Measurements from ENCODE around the gene HSPB7. TPM values are rescaled to one million over a fixed set of nuclear protein-coding genes. Genes with fewer than 3 reads are reported as not detected.

Gene HSPB7
- not detected in 2 replicates for total RNA-seq (2021)
- long read RNA-seq = 0 reads

- Mint-ChIP-seq H3K4me3 (no peak within 1 kb of the TSS; a peak in 1 of 5 replicates), H3K36me3 (ENCODE audit: insufficient read depth in 1 of 3, low read depth in 3 of 3) (no peaks in the 10 kb centered on the region), H3K27ac (no peak within 1 kb of the TSS), H3K9me3 (no peaks in the 10 kb centered on the region), H3K4me1 (peaks cover 24 to 52% of the 10 kb centered on the region in 2 experiments), H3K27me3 (ENCODE audit: low read depth) (peaks cover 32% of the 10 kb centered on the region)
- Histone ChIP-seq H2BK15ac (ENCODE audit: low read depth, low read length) (no peak within 1 kb of the TSS), H3K27ac (ENCODE audit: insufficient read length, low read depth, low read length) (no peak within 1 kb of the TSS), H3K18ac (ENCODE audit: insufficient read length, low read depth, low read length) (no peak within 1 kb of the TSS), H4K91ac (ENCODE audit: insufficient read length, low read depth, low read length) (no peak within 1 kb of the TSS), H4K8ac (replicated peaks; ENCODE audit: insufficient read length, low read depth, low read length) (no peak within 1 kb of the TSS), H3K79me2 (ENCODE audit: insufficient read depth, low read length) (no peaks in the 10 kb centered on the region), H3K56ac (ENCODE audit: insufficient read length, low read depth, low read length) (no peak within 1 kb of the TSS), H4K5ac (ENCODE audit: insufficient read length, low read depth, low read length) (no peak within 1 kb of the TSS), H2BK20ac (ENCODE audit: low read depth, low read length, poor library complexity, severe bottlenecking) (no peak within 1 kb of the TSS), H2AK5ac (ENCODE audit: insufficient read length, low read length) (no peak within 1 kb of the TSS), H3K79me1 (ENCODE audit: insufficient read depth, low read depth, low read length, poor library complexity, severe bottlenecking) (no peaks in the 10 kb centered on the region), H3K27me3 (ENCODE audit: insufficient read depth, low read length) (no peaks in the 10 kb centered on the region), H3K4me2 (ENCODE audit: insufficient read depth, insufficient read length, low read length) (no peak within 1 kb of the TSS), H3T11ph (ENCODE audit: low read length) (no peak within 1 kb of the TSS), H2AFZ (ENCODE audit: low read length) (no peak within 1 kb of the TSS), H2BK5ac (ENCODE audit: insufficient read length, low read length) (no peak within 1 kb of the TSS), H3K14ac (ENCODE audit: insufficient read depth, low read length) (no peak within 1 kb of the TSS), H3K9ac (ENCODE audit: extremely low read depth, insufficient read length, low read length) (no peak within 1 kb of the TSS), H2BK12ac (ENCODE audit: insufficient read length, low read depth, low read length) (no peak within 1 kb of the TSS), H2BK120ac (ENCODE audit: low read depth, low read length, poor library complexity, severe bottlenecking) (no peak within 1 kb of the TSS), H3K4ac (ENCODE audit: low read depth, low read length) (no peak within 1 kb of the TSS), H3K23ac (ENCODE audit: insufficient read length, low read depth, low read length) (no peak within 1 kb of the TSS), H3K9me3 (ENCODE audit: control insufficient read depth, low read depth, low read length) (no peaks in the 10 kb centered on the region), H3K4me1 (ENCODE audit: insufficient read depth, low read length) (0 out of 2 replicates have a peak, but pooled peaks cover 4% of the 10 kb centered on the region), H3K23me2 (ENCODE audit: insufficient read length, low read depth, low read length, poor library complexity, severe bottlenecking) (no peaks in the 10 kb centered on the region), H4K20me1 (ENCODE audit: control insufficient read depth, insufficient read depth, insufficient read length) (no peaks in the 10 kb centered on the region)
- peak; percentile 79 for DNase-seq
- no CpG with 5 or more reads among the region's 37 CpGs for WGBS (ENCODE audit: extremely low coverage, insufficient read length, low lambda C conversion rate)
- TF ChIP-seq, protein P1, sequence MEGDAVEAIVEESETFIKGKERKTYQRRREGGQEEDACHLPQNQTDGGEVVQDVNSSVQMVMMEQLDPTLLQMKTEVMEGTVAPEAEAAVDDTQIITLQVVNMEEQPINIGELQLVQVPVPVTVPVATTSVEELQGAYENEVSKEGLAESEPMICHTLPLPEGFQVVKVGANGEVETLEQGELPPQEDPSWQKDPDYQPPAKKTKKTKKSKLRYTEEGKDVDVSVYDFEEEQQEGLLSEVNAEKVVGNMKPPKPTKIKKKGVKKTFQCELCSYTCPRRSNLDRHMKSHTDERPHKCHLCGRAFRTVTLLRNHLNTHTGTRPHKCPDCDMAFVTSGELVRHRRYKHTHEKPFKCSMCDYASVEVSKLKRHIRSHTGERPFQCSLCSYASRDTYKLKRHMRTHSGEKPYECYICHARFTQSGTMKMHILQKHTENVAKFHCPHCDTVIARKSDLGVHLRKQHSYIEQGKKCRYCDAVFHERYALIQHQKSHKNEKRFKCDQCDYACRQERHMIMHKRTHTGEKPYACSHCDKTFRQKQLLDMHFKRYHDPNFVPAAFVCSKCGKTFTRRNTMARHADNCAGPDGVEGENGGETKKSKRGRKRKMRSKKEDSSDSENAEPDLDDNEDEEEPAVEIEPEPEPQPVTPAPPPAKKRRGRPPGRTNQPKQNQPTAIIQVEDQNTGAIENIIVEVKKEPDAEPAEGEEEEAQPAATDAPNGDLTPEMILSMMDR (conservative IDR thresholded peaks at IDR 0.05) = peak; percentile 36; the same call in 2 of the 3 replicates
Measured at GRCh38 chr1:16017461-16018303, at the start of gene HSPB7. TSS of gene HSPB7 (minus strand) at chr1:16018043. CDS start at chr1:16017963, 80 bp downstream.
